Measurements from ENCODE around the gene AIPL1. TPM values are rescaled to one million over a fixed set of nuclear protein-coding genes. Genes with fewer than 3 reads are reported as not detected.

AIPL1 gene
- total RNA-seq, 2 donors from 2014 or later: not detected

DNA sequence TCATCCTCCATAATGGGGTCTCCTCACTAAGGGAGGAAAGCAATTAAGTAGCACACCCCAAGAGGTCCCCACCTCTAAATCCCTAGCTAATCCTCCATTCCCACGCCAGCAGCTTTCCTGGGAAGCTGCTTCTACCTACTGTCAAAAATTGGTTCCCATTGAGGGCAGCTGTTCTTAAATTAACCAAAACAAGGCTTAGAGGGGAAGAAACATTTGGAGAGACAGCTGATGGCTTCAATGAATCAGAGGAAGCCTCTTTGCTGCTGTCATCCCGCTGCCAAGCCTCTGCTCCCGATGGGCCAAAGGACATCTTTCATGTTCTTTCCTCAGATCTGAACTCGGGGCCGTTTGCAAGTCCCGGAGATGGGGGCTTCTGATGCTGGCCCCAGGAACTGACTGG, 26.6 kb downstream of the AIPL1 start:
- ATAC-seq: no peak
- H3K4me3 Mint-ChIP-seq: no peak overlapping the region

GRCh38 chr17:6402258-6402657, 32.7 kb downstream of the AIPL1 start:
- peaks cover 4% of the 10 kb centered on the region for H3K36me3 Mint-ChIP-seq (ENCODE audit: low read depth)
- H3K9me3 ChIP-seq (ENCODE audit: control insufficient read depth, low read length, poor library complexity, severe bottlenecking): no peaks in the 10 kb centered on the region
- ATAC-seq: no peak
- no peak overlapping the region for H3K4me3 Mint-ChIP-seq
- no peaks in the 10 kb centered on the region for H3K4me1 Mint-ChIP-seq
- H3K27ac Mint-ChIP-seq: no peak overlapping the region
- H3K27me3 Mint-ChIP-seq: peaks cover 23% of the 10 kb centered on the region
- DNase-seq: no peak

More for the DNA sequence above, 26.6 kb downstream of the AIPL1 start:
- H3K36me3 Mint-ChIP-seq (ENCODE audit: low read depth): peaks cover 4% of the 10 kb centered on the region
- no peak for DNase-seq
- H3K27me3 Mint-ChIP-seq: peaks cover 48% of the 10 kb centered on the region
- no peak overlapping the region for H3K27ac Mint-ChIP-seq
- H3K9me3 ChIP-seq (ENCODE audit: control insufficient read depth, low read length, poor library complexity, severe bottlenecking): no peaks in the 10 kb centered on the region
- H3K4me1 Mint-ChIP-seq: no peaks in the 10 kb centered on the region

GRCh38 chr17:6398955-6399354, 36.0 kb downstream of the AIPL1 start:
- Mint-ChIP-seq H3K27me3 (peaks cover 26% of the 10 kb centered on the region), H3K4me1 (no peaks in the 10 kb centered on the region), H3K27ac (no peak overlapping the region), H3K36me3 (ENCODE audit: low read depth) (peaks cover under 1% of the 10 kb centered on the region), H3K4me3 (no peak overlapping the region)
- no peaks in the 10 kb centered on the region for H3K9me3 ChIP-seq (ENCODE audit: control insufficient read depth, low read length, poor library complexity, severe bottlenecking)
- no peak for DNase-seq
- no peak for ATAC-seq

- no peaks in the 10 kb centered on the region for H3K9me3 ChIP-seq (ENCODE audit: control insufficient read depth, low read length, poor library complexity, severe bottlenecking)
- Mint-ChIP-seq H3K4me3 (no peak overlapping the region), H3K4me1 (no peaks in the 10 kb centered on the region), H3K36me3 (ENCODE audit: low read depth) (peaks cover 2% of the 10 kb centered on the region), H3K27ac (no peak overlapping the region), H3K27me3 (peaks cover 43% of the 10 kb centered on the region)
- DNase-seq (no peak), ATAC-seq (no peak)
Observed at GRCh38 chr17:6394055-6394606, 40.8 kb downstream of the AIPL1 start.

DNA sequence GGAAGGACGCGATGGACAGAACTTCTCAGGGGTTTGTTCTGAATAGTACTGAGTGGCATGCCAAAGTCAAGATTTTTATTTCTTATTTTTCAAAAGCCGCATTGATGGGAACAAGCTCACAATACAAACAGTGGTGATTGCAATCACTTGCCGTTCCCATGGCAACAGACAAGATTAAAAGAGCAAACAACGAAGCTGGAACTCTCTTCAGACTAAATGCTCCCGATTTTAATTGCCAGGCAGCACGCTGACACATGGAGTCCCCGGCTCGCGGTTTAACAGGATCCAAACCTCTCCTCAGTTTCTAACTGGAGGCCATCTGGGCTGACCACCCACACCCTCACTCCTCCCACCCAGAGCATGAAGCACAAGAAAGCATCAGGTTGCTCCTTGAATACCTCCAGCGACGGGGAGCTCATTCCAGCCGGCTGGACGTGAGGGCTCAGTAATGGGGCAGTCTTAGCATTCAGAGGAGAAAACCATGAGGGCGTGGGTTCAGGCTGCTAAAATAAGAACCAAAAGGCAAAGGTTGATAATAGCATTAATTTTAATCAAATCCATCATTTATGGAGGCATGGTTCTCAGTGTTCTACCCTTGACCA, 41.5 kb downstream of the AIPL1 start:
- peaks cover 43% of the 10 kb centered on the region for H3K27me3 Mint-ChIP-seq
- H3K9me3 ChIP-seq (ENCODE audit: control insufficient read depth, low read length, poor library complexity, severe bottlenecking): no peaks in the 10 kb centered on the region
- H3K4me3 Mint-ChIP-seq: no peak overlapping the region
- peaks cover 2% of the 10 kb centered on the region for H3K36me3 Mint-ChIP-seq (ENCODE audit: low read depth)
- H3K4me1 Mint-ChIP-seq: no peaks in the 10 kb centered on the region
- DNase-seq (no peak), ATAC-seq (no peak)
- no peak overlapping the region for H3K27ac Mint-ChIP-seq

- ATAC-seq (no peak), DNase-seq (no peak)
- Mint-ChIP-seq H3K27me3 (peaks cover 43% of the 10 kb centered on the region), H3K36me3 (ENCODE audit: low read depth) (peaks cover 2% of the 10 kb centered on the region), H3K4me1 (no peaks in the 10 kb centered on the region), H3K4me3 (no peak overlapping the region), H3K27ac (no peak overlapping the region)
- H3K9me3 ChIP-seq (ENCODE audit: control insufficient read depth, low read length, poor library complexity, severe bottlenecking): no peaks in the 10 kb centered on the region
Observed at GRCh38 chr17:6392609-6393350, 42.1 kb downstream of the AIPL1 start.

DNA sequence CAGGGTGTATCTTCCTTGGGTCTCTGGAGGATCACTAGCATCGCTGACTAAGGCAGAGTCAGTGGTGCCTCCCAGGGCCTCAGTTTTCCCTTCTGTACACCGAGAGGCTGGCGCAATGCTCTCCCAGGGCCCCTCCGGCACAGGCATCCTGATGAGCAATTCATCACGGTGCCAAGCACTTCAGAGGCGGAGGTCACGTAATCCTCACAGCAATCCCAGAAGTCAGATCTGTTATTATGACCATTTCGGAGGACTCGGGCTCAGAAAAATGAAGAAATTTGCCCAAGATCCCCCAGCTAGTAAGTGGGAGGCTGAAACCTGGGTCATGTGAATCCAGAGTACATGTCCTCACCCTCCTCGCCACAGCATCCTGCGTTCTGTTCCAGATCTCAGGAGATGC, 46.5 kb downstream of the AIPL1 start:
- H3K9me3 ChIP-seq (ENCODE audit: control insufficient read depth, low read length, poor library complexity, severe bottlenecking): no peaks in the 10 kb centered on the region
- Mint-ChIP-seq H3K4me1 (no peaks in the 10 kb centered on the region), H3K36me3 (ENCODE audit: low read depth) (no peaks in the 10 kb centered on the region), H3K27ac (no peak overlapping the region), H3K27me3 (peaks cover 41% of the 10 kb centered on the region), H3K4me3 (no peak overlapping the region)
- no peak for DNase-seq
- ATAC-seq: no peak

DNA sequence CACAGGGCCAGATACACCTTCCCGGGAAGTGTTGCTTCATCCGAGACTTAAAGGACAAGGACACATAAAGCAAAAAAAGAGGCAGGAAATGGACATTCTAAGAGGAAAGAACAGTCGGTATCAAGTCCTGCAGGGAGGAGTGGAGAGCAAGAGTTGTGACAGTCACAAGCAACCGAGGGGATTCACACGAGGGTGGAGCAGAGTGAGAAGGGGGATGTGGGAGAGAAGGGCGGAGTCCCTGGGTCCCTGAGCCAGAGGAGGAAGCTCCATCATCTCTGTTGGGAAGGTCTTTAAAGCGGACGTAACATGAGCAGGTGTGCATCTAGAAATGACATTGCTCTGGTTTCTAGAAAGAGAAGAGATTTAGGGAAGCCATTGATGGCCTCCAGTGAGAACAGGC, 47.1 kb downstream of the AIPL1 start:
- no peaks in the 10 kb centered on the region for H3K4me1 Mint-ChIP-seq
- ATAC-seq: no peak
- H3K9me3 ChIP-seq (ENCODE audit: control insufficient read depth, low read length, poor library complexity, severe bottlenecking): no peaks in the 10 kb centered on the region
- peaks cover 40% of the 10 kb centered on the region for H3K27me3 Mint-ChIP-seq
- H3K4me3 Mint-ChIP-seq: no peak overlapping the region
- peaks cover 2% of the 10 kb centered on the region for H3K36me3 Mint-ChIP-seq (ENCODE audit: low read depth)
- DNase-seq: no peak
- no peak overlapping the region for H3K27ac Mint-ChIP-seq

GRCh38 chr17:6387442-6387841, 47.5 kb downstream of the AIPL1 start:
- peaks cover 2% of the 10 kb centered on the region for H3K36me3 Mint-ChIP-seq (ENCODE audit: low read depth)

DNA sequence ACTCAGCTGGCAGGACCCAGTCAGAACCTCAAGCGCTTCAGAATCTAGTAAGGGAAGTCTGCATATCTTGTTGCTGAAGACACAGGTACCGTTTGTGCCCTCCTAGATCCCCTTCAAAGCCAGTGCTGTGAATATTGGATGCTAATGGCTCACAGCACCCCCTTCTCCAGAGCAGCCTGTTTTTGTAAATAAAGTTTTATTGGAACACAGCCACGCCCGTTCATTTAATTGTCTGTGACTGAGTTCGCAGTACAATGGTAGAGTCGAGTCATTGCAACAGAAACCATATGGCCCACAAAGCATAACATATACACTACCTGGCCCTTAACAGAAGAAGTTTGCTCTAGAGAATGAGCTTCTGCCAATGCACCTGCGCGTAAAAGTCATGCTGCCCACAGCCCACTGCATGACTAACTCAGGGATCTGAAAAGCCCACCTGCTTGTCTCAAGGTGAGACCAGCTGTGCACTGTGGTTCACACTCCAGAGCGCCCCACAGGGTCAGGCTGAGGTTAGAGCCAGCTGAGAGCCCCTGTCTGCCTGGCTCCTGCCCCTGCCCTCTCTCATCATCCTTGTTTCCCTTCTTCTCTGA, 48.8 kb downstream of the AIPL1 start:
- no peak overlapping the region for H3K27ac Mint-ChIP-seq
- H3K4me1 Mint-ChIP-seq: no peaks in the 10 kb centered on the region
- no peak overlapping the region for H3K4me3 Mint-ChIP-seq
- no peak for DNase-seq
- no peak for ATAC-seq
- H3K27me3 Mint-ChIP-seq: peaks cover 50% of the 10 kb centered on the region
- H3K9me3 ChIP-seq (ENCODE audit: control insufficient read depth, low read length, poor library complexity, severe bottlenecking): no peaks in the 10 kb centered on the region
- H3K36me3 Mint-ChIP-seq (ENCODE audit: low read depth): peaks cover 2% of the 10 kb centered on the region

More at GRCh38 chr17:6387442-6387841, 47.5 kb downstream of the AIPL1 start:
- no peaks in the 10 kb centered on the region for H3K4me1 Mint-ChIP-seq
- no peak overlapping the region for H3K4me3 Mint-ChIP-seq
- peaks cover 40% of the 10 kb centered on the region for H3K27me3 Mint-ChIP-seq
- DNase-seq (no peak), ATAC-seq (no peak)
- no peak overlapping the region for H3K27ac Mint-ChIP-seq
- H3K9me3 ChIP-seq (ENCODE audit: control insufficient read depth, low read length, poor library complexity, severe bottlenecking): no peaks in the 10 kb centered on the region

DNA sequence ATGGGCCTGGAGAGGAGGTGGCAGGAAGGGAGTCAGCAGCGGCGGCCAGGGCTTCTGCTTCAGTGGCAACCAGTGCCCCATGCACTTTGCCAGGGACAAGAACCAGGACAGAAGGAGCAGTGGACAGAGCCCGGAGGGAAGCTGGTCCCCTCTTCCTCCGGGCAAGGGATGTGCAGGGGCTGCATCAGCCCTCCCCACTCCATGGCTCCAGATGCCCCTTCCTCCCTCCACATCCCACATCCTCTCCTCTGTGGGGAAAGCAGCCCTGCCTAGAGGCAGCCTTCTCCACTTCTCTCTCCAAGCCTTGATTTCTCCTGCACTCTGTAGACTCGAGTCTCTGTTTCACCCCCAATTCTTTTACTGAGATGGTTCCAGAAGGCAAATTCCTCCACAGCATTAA, 50.4 kb downstream of the AIPL1 start:
- no peak for ATAC-seq

DNA sequence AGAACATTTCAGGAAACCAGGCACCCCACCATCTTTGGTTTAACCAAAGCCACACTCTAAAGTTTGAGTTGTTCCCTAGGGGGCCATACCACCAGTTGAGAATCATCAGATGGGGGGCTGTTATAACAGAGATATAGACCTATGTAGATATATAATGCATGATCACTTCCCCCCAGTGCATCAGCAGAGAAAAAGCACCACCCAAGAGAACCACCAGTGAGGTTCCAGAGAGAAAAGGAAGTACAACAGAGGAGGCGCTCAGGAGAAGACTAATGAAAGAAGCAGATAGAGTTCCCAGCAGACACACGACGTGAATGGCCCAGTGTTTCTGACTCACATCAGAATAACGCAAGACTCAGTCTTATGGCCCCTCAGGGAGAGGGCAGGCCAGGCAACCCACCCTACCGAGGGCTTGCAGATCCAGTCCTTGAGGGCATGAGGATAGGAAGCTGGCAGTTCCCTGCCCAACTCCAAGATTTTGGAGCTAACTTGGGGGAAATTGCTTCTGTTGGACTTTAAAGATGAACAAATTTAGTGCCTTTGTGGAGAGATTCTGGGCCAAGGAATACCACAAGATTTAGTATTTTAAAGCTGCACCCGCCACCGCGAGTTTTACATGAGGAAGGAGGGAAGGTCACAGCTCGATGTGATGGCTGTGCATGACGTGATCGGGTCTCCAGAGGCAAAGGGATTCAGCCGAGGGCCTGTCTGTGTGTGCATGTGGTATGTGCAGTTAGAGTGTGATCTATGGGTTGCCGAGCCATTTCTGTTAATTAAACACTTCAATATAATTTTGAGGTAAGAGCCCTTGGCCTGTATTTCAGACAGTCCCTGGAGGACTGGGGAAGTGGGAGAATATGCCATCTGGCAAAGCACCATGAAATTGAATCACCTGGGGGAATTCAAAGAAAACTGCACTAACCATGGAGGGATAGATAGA, 53.1 kb downstream of the AIPL1 start:
- H3K36me3 Mint-ChIP-seq (ENCODE audit: low read depth): peaks cover 2% of the 10 kb centered on the region
- no peaks in the 10 kb centered on the region for H3K9me3 ChIP-seq (ENCODE audit: control insufficient read depth, low read length, poor library complexity, severe bottlenecking)
- peaks cover 70% of the 10 kb centered on the region for H3K27me3 Mint-ChIP-seq
- DNase-seq (no peak), ATAC-seq (no peak)
- no peaks in the 10 kb centered on the region for H3K4me1 Mint-ChIP-seq
- H3K4me3 Mint-ChIP-seq: no peak overlapping the region
- no peak overlapping the region for H3K27ac Mint-ChIP-seq

More for the DNA sequence above, 50.4 kb downstream of the AIPL1 start:
- Mint-ChIP-seq H3K36me3 (ENCODE audit: low read depth) (peaks cover 2% of the 10 kb centered on the region), H3K4me1 (no peaks in the 10 kb centered on the region), H3K4me3 (no peak overlapping the region), H3K27me3 (peaks cover 57% of the 10 kb centered on the region), H3K27ac (no peak overlapping the region)
- DNase-seq: no peak
- no peaks in the 10 kb centered on the region for H3K9me3 ChIP-seq (ENCODE audit: control insufficient read depth, low read length, poor library complexity, severe bottlenecking)
